NB4 (cell line): ENCODE data around the gene TMEM248.

ENCODE experiments used
- CTCF ChIP-seq: IDR thresholded peaks from one replicate; pipeline ENCODE4 v1.5.1; 2012; ENCODE audit warnings: low read depth, low read length
- POLR2A ChIP-seq: IDR thresholded peaks from 2 replicates; pipeline ENCODE4 v1.6.1; 2011; ENCODE audit warnings: mild to moderate bottlenecking; ENCODE audit not compliant: insufficient read length; ENCODE audit errors: extremely low read depth
- TF ChIP-seq, protein P1 (sequence below): IDR thresholded peaks from 2 replicates; pipeline ENCODE4 v1.6.1; 2011; ENCODE audit warnings: low read depth, low read length

DNA sequence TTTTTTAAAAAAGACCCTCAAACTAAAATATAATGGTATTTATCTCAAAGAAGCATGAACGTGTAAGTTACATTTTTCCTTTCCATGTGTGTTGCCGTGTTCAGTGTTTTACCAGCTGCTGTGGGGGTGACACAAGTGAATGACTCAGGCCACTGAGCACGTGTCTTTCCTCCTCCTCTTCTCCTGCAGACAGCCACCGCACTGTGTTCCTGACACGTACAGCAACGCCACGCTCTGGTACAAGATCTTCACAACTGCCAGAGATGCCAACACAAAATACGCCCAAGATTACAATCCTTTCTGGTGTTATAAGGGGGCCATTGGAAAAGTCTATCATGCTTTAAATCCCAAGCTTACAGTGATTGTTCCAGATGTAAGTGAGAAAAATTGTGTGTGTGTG lies 29.7 kb downstream of the TMEM248 start:
- TF ChIP-seq CTCF, result no peak
- TF ChIP-seq POLR2A, result no peak
- TF ChIP-seq, protein P1, sequence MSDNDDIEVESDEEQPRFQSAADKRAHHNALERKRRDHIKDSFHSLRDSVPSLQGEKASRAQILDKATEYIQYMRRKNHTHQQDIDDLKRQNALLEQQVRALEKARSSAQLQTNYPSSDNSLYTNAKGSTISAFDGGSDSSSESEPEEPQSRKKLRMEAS, result no peak
